Measurements from ENCODE around the gene METTL9.
"Not testable (repeated sequence)": the region's sequence is repeated elsewhere in the genome, so short reads cannot be mapped to it uniquely, and the experiment has no call there.

Gene METTL9

GRCh38 chr16:21597561-21598030, 1.8 kb upstream of the METTL9 start:
- no peak for DNase-seq (ENCODE audit: low read depth)
- no peak overlapping the region for H3K4me3 ChIP-seq (ENCODE audit: low read depth, low read length)
- TF ChIP-seq CTCF (IDR thresholded peaks at IDR 0.05; ENCODE audit: low read depth, low read length, missing control alignments), result no peak
- in situ Hi-C loops (cut with HindIII; ENCODE audit: low sequenced_read_pairs), result no loop called here

GRCh38 chr16:21598206-21598605, 1.2 kb upstream of the METTL9 start:
- in situ Hi-C loops (cut with HindIII; ENCODE audit: low sequenced_read_pairs), result no loop called here
- no peak overlapping the region for H3K4me3 ChIP-seq (ENCODE audit: low read depth, low read length)
- no peak for TF ChIP-seq CTCF (IDR thresholded peaks at IDR 0.05; ENCODE audit: low read depth, low read length, missing control alignments)
- DNase-seq (ENCODE audit: low read depth), result no peak

- DNase-seq (ENCODE audit: low read depth), result no peak
- in situ Hi-C loops (cut with HindIII; ENCODE audit: low sequenced_read_pairs), result no loop called here
- no peak for TF ChIP-seq CTCF (IDR thresholded peaks at IDR 0.05; ENCODE audit: low read depth, low read length, missing control alignments)
- peak overlapping the region; percentile 55 for H3K4me3 ChIP-seq (ENCODE audit: low read depth, low read length)
These were observed 666 bp upstream of the METTL9 start for GRCh38 chr16:21598701-21599121.

GRCh38 chr16:21600031-21600773, 825 bp downstream of the METTL9 start:
- in situ Hi-C loops (cut with HindIII; ENCODE audit: low sequenced_read_pairs), result no loop called here
- peak overlapping the region; percentile 55 for H3K4me3 ChIP-seq (ENCODE audit: low read depth, low read length)
- no peak for DNase-seq (ENCODE audit: low read depth)
- no peak for TF ChIP-seq CTCF (IDR thresholded peaks at IDR 0.05; ENCODE audit: low read depth, low read length, missing control alignments)

GRCh38 chr16:21602785-21603184, 3.4 kb downstream of the METTL9 start:
- no peak for DNase-seq (ENCODE audit: low read depth)
- in situ Hi-C loops (cut with HindIII; ENCODE audit: low sequenced_read_pairs), result no loop called here
- no peak overlapping the region for H3K4me3 ChIP-seq (ENCODE audit: low read depth, low read length)
- TF ChIP-seq CTCF (IDR thresholded peaks at IDR 0.05; ENCODE audit: low read depth, low read length, missing control alignments), result no peak

- DNase-seq (ENCODE audit: low read depth), result no peak
- H3K4me3 ChIP-seq (ENCODE audit: low read depth, low read length), result no peak overlapping the region
- in situ Hi-C loops (cut with HindIII; ENCODE audit: low sequenced_read_pairs), result no loop called here
- TF ChIP-seq CTCF (IDR thresholded peaks at IDR 0.05; ENCODE audit: low read depth, low read length, missing control alignments), result no peak
These were observed 4.6 kb downstream of the METTL9 start for GRCh38 chr16:21603928-21604327.

GRCh38 chr16:21605848-21606247, 6.5 kb downstream of the METTL9 start:
- in situ Hi-C loops (cut with HindIII; ENCODE audit: low sequenced_read_pairs); H3K4me3 ChIP-seq (ENCODE audit: low read depth, low read length); DNase-seq (ENCODE audit: low read depth): not testable (repeated sequence)
